ENCODE results near the gene ADISSP. TPM values are rescaled to one million over a fixed set of nuclear protein-coding genes. Genes with fewer than 3 reads are reported as not detected.

The ADISSP gene
- polyA plus RNA-seq, 1 donor, result 18.9 TPM

- no peak for DNase-seq
These were observed 11.6 kb downstream of the ADISSP start for GRCh38 chr20:3755814-3756480.

- no peak for DNase-seq
These were observed 12.3 kb downstream of the ADISSP start for GRCh38 chr20:3755269-3755668.

- DNase-seq, result no peak
These were observed 13.3 kb downstream of the ADISSP start for GRCh38 chr20:3754276-3754630.

- no peak for DNase-seq
These were observed 13.9 kb downstream of the ADISSP start for GRCh38 chr20:3753501-3754275.

- no peak for DNase-seq
These were observed 14.5 kb downstream of the ADISSP start for GRCh38 chr20:3753098-3753497.

- DNase-seq, result no peak
These were observed 15.2 kb downstream of the ADISSP start for GRCh38 chr20:3752386-3752759.

- no peak for DNase-seq
These were observed 15.7 kb downstream of the ADISSP start for GRCh38 chr20:3751675-3752385.

GRCh38 chr20:3751305-3751674 is 16.3 kb downstream of the ADISSP start:
- no peak for DNase-seq

- DNase-seq, result no peak
These were observed 17.6 kb downstream of the ADISSP start for GRCh38 chr20:3749689-3750531.

- no peak for DNase-seq
These were observed 18.4 kb downstream of the ADISSP start for GRCh38 chr20:3749087-3749688.

- DNase-seq, result no peak
These were observed 19.5 kb downstream of the ADISSP start for GRCh38 chr20:3748073-3748472.

- no peak for DNase-seq
These were observed 20.1 kb downstream of the ADISSP start for GRCh38 chr20:3747471-3747870.

- no peak for DNase-seq
These were observed 21.8 kb downstream of the ADISSP start for GRCh38 chr20:3745686-3746173.

GRCh38 chr20:3744806-3745685 is 22.5 kb downstream of the ADISSP start:
- no peak for DNase-seq

- DNase-seq, result no peak
These were observed 23.5 kb downstream of the ADISSP start for GRCh38 chr20:3744037-3744436.

- no peak for DNase-seq
These were observed 24.3 kb downstream of the ADISSP start for GRCh38 chr20:3743251-3743650.

GRCh38 chr20:3741836-3742458 is 25.6 kb downstream of the ADISSP start:
- no peak for DNase-seq

- no peak for DNase-seq
These were observed 26.8 kb downstream of the ADISSP start for GRCh38 chr20:3740615-3741301.

GRCh38 chr20:3739926-3740451 is 27.6 kb downstream of the ADISSP start:
- DNase-seq, result no peak
